GM19397 (cell line): ENCODE data around the gene CDC40.
"Not testable (repeated sequence)": the region's sequence is repeated elsewhere in the genome, so short reads cannot be mapped to it uniquely, and the experiment has no call there.

Experiments
- ATAC-seq: cut with Tn5 transposase; IDR thresholded peaks from one replicate; pipeline ENCODE4 v1.9.1; 2021; ENCODE audit warnings: mild to moderate bottlenecking, moderate library complexity; ENCODE audit not compliant: unreplicated experiment

The CDC40 gene

DNA sequence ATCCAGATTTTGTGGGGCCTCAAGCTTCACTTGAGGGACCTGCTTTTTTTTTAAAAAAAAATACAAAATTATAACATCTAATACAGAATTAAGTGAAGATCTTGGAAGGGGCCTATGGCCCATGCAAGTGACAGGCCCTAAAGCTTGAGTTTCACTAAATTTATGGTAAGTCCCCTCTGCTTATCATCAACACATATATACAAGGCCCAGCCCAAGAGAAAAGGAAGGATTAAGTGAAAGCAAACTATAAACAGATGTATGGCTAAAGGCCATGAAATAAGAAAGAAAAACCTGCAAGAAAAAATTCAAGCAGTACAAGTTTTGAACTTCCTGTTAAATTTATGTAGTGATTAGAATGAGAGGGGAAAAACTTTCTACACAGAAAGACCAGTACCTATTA, 86.8 kb downstream of the CDC40 start:
- ATAC-seq = no peak

DNA sequence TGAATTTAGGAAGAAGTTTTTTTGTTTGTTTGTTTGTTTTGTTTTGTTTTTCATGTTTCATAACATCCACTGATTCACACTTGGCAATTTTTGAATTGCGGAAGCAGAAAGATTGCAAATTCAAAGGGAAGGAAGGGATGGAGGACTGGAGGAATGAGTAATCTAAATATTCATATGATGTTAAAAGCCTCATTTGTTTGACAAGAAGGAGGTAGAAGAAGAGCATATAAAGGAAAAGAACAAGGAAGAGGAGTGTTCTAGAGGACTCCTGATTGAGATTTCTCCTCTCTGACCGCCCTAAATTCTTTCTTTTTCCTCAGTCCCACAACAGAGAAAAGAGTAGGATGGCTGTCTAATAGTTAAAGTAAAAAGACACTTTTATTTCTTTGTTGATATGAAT, 89.4 kb downstream of the CDC40 start:
- ATAC-seq = no peak

DNA sequence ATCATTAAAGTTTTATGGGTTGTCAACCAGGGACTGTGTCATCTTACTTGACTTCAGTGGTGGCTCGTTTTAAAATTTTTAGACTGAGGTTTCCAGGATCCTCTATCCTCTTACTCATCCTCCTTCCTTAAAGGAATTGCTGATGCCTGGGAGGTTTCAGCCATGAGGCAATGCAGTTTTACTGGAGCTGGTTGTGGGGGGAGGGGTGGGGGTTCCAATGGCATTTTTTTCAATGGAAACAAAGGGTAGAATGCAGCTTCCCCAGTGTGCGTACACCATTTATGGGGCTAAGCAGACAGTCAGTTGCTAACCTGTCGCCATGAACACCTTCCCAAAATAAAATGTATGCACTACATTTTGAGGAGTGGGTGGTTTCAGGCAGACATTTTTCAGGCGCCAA, 89.9 kb downstream of the CDC40 start:
- ATAC-seq = no peak

DNA sequence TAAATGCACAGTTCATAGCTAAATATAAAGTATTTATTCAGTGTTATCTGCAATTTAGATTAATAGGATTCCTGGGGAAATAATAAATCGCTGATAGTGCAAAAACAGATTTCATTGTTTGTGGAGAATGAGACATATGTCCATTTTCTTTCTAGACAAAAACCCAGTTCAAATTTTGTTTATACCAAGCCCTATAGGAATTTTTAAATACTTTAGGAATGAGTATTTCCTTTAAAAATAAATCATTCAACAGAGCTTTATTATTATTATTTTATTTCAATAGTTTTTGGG, 91.5 kb downstream of the CDC40 start:
- no peak for ATAC-seq

DNA sequence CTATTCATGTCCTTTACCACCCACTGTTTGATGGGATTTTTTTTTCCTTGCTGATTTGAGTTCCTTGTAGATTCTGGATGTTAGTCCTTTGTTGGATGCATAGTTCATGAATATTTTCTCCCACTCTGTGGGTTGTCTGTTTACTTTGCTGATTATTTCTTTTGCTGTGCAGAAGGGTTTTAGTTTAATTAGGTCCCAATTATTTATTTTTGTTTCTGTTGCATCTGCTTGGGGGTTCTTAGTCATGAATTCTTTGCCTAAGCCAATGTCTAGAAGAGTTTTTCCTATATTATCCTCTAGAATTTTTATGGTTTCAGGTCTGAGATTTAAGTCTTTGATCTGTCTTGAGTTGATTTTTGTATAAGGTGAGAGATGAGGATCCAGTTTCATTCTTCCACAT, 92.6 kb downstream of the CDC40 start:
- ATAC-seq = not testable (repeated sequence)

DNA sequence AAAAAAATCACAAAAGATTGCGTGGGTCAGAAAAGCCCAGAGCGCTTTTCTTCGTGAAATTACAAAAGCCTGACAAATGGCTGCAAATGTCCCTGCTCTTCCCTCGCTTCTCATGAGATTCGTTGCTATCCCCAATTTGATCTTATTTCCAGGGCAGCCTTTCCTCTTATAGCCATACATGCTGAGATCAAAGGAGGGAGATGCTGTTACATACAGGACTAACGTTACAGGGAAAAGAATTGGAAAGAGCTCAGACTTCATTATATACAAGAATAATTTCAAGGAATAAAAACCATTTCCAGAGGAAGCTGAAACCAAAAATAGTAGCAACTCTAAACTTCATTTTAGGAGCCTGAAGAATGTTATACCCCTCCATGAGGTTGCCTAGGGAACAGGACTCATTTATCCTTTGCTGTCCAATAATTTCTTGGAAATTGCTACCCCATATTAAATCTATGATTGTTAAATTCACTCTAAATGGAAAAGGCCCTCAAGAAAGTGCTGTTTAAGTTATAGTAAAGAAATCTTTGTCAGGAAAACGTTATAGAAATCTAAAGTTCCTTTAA, 97.0 kb downstream of the CDC40 start:
- no peak for ATAC-seq
